GM12873 (cell line): ENCODE measurements around the gene TMEM135.

Experiments used
- CTCF ChIP-seq: IDR thresholded peaks from 2 replicates; pipeline ENCODE4 v1.5.1; 2012; ENCODE audit warnings: low read depth, mild to moderate bottlenecking, moderate library complexity, low read length, control low read depth; ENCODE audit not compliant: insufficient read depth; ENCODE audit errors: missing control alignments

TMEM135 gene

GRCh38 chr11:87144252-87144651, 106.5 kb downstream of the TMEM135 start:
- no peak for TF ChIP-seq CTCF

GRCh38 chr11:87148749-87149148, 111.0 kb downstream of the TMEM135 start:
- no peak for TF ChIP-seq CTCF

GRCh38 chr11:87150936-87151335, 113.2 kb downstream of the TMEM135 start:
- no peak for TF ChIP-seq CTCF

- no peak for TF ChIP-seq CTCF
These were observed 116.5 kb downstream of the TMEM135 start for GRCh38 chr11:87154246-87154645.

GRCh38 chr11:87156970-87157369, 119.2 kb downstream of the TMEM135 start:
- no peak for TF ChIP-seq CTCF

- TF ChIP-seq CTCF: no peak
These were observed 135.7 kb downstream of the TMEM135 start for GRCh38 chr11:87173185-87174039.

GRCh38 chr11:87174870-87175269, 137.1 kb downstream of the TMEM135 start:
- TF ChIP-seq CTCF: no peak
